GM18861 (cell line): ENCODE measurements around the gene PRPF8.
A peak's percentile ranks its signal among the peaks of the same experiment; 100 is the strongest.
"Not testable (repeated sequence)": the region's sequence is repeated elsewhere in the genome, so short reads cannot be mapped to it uniquely, and the experiment has no call there.

Experiments used
- ATAC-seq: cut with Tn5 transposase; IDR thresholded peaks from one replicate; pipeline ENCODE4 v1.9.1; 2021; ENCODE audit not compliant: unreplicated experiment

PRPF8 gene

DNA sequence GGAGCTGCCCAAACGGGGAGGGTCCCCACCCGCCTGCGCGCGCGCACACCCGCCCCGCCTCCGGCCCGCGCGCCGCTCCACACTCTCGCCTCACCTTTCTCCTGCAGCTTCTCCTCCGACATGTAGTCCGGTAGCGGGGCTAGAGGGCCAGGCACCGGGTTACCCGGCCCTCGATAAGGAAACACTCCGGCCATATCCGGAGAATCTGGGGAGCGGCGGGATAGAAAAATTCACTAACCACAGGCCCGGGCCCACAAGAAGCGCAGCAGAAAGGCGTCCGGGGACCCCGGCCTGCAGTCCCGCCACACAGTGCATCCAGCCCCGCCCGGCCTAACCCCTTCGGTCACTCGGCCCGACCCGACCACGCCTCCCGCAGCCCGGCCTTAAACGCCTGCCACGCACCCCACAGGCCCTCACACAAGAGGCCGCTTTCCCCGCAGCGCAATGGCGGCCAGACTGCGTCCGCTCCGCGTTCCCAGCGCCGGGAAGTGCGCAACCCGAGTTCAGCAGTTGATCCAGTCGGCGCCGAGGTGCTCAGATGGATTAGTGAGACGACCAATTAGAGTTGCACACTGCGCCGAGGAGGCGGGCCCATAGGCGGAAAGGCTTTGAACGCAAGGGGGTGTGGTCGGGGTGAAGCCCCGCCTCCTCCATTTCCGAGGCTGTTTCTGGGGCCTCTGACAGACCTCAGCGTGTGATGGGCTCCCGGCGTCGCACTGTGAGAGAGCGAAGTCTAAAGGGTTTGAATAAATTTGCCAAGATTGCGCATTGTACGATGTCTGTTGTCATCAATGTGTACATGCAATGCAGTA, at the start of gene PRPF8:
Gene PRPF8 (minus strand): TSS at position 490 of the 812 bp plus-strand sequence. CDS start 296 bp downstream, at position 194.
- ATAC-seq = peak; percentile 91

GRCh38 chr17:1733759-1734158, 49.1 kb upstream of the PRPF8 start:
- ATAC-seq = no peak

DNA sequence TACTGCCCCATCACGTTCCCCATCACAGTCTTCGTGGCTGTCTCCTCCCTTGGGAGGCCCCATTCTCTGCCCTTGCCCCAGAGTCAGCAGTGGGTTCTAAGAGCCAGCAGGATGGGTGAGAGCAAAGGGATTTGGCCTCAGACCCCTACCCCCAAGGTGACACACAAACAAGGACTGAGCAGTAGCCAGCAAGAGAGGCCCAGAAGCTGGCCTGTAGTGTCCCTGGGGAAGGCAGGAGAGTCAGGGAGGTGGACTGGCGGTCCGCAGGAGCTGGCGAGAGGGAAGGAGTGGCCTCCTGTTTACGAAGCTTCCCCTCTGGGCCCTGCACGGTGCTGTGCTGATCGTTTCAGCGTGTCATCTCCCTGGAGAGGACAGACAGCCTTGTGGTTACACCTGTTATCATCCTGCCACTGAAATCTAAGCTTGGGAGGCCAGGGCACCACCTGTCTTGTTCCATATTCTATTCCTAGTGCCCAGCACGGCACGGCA, 48.2 kb upstream of the PRPF8 start:
- no peak for ATAC-seq

DNA sequence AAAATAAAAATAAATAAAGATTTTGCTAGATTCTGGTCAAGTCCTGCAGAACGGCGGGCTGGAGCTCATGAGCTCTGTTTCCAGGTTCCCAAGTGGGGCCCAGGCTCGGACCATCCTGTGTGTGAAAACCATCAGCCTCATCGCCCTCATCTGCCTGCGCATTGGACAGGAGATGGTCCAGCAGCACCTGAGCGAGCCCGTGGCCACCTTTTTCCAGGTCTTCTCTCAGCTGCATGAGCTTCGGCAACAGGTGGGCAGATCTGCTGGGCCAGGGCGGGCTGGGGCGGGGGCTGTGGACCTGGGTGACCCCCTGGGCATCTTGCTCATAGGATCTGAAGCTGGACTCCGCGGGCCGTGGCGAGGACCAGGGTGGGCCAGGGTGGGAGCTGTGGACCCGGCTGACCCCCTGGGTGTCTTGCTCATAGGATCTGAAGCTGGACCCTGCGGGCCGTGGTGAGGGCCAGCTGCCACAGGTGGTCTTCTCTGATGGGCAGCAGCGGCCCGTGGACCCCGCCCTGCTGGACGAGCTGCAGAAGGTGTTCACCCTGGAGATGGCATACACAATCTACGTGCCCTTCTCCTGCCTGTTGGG, 47.7 kb upstream of the PRPF8 start:
- no peak for ATAC-seq

GRCh38 chr17:1731194-1731506, 46.5 kb upstream of the PRPF8 start:
- ATAC-seq = no peak

GRCh38 chr17:1730326-1731193, 45.9 kb upstream of the PRPF8 start:
- no peak for ATAC-seq

DNA sequence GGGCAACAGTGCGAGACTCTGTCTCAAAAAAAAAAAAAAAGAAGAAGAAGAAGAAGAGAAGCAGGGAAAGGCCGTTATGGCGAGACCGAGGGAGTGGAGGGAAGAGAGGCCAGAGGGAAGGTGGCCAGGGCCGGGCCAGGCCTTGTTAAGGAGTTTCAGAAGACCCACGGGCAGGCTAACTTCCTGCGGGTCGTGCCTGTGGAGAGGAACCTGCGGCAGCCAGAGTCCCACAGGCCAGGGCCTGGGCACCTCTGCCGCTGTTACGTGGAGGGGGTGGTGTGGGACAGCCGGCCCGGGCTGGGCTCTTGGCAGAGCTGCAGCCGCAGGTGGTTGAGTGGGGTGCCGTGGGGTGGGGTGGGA, 45.3 kb upstream of the PRPF8 start:
- ATAC-seq = no peak

- ATAC-seq = no peak
These were observed 43.4 kb upstream of the PRPF8 start for GRCh38 chr17:1727876-1728630.

DNA sequence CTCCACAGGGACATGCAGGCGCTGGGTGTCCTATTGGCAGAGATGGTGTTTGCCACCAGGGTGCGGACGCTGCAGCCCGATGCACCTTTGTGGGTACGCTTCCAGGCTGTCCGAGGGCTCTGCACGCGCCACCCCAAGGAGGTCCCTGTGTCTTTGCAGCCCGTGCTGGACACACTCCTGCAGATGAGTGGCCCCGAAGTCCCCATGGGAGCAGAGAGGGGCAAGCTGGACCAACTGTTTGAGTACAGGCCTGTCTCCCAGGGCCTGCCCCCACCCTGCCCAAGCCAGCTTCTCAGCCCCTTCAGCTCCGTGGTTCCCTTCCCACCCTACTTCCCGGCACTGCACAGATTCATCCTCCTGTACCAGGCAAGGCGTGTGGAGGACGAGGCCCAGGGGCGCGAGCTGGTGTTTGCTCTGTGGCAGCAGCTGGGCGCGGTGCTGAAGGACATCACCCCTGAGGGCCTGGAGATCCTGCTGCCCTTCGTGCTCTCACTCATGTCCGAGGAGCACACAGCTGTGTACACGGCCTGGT, 42.7 kb upstream of the PRPF8 start:
- no peak for ATAC-seq

DNA sequence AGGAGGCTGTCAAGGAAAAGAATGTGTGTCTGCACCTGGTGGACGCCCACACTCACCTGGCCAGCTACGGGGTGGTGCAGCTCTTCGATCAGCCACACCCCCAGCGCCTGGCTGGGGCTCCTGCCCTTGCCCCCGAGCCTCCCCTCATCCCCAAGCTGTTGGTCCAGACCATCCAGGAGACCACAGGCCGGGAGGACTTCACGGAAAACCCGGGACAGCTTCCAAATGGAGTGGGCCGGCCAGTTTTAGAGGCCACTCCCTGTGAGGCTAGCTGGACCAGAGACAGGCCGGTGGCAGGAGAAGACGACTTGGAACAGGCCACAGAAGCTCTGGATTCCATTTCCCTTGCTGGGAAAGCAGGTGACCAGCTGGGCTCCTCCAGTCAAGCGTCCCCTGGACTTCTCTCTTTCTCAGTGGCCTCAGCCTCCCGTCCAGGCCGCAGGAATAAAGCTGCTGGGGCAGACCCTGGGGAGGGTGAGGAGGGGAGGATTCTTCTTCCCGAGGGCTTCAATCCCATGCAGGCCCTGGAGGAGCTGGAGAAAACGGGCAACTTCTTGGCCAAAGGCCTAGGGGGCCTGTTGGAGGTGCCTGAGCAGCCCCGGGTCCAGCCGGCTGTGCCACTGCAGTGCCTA, 42.1 kb upstream of the PRPF8 start:
- no peak for ATAC-seq

DNA sequence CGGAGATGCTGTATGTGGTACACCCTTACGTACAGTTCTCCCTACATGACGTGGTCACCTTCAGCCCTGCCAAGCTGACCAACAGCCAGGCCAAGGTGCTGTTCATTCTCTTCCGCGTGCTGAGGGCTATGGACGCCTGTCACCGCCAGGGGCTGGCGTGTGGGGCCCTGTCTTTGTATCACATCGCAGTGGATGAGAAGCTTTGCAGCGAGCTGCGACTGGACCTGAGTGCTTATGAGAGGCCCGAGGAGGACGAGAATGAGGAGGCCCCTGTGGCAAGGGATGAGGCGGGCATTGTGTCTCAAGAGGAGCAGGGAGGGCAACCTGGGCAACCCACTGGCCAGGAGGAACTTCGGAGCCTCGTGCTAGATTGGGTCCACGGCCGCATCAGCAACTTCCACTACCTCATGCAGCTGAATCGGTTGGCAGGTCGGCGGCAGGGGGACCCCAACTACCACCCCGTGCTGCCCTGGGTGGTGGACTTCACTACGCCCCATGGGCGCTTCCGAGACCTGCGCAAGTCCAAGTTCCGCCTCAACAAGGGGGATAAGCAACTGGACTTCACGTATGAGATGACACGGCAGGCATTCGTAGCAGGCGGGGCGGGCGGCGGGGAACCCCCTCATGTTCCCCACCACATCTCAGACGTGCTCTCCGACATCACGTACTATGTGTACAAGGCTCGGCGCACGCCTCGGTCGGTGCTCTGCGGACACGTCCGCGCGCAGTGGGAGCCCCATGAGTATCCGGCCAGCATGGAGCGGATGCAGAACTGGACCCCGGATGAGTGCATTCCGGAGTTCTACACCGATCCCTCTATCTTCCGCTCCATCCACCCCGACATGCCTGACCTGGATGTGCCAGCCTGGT, 41.2 kb upstream of the PRPF8 start:
- no peak for ATAC-seq

GRCh38 chr17:1724869-1725641, 40.4 kb upstream of the PRPF8 start:
- ATAC-seq = peak; percentile 21

DNA sequence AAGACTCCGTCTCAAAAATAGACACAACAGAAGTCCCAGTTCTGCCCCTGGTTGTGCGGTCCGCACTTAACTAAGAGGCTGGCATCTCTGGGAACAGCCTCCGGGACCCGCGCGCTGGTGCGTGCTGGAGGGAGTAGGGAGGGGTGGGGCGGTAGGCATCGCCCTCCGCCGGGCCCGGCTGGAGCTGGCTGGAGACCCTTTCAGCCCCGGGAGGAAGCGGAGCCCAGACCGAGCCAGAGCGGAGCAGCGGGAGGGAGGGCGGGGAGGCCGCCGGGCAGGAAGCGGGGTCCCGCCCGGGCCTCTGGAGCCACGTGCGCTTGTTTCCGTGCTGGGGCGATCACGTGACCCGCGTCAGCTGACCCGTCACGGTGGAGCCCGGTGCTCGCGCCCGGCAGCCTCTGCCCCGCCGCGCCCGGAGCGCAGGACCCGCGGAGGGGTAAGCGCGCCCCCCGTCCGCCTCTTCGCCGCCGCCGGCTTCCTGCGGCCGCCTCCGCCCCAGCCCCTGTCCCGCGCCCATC, 39.7 kb upstream of the PRPF8 start, which contains the start of gene WDR81:
Gene WDR81 (plus strand): TSS at position 354 of the 518 bp plus-strand sequence. CDS start 256 bp downstream, outside the sequence.
- peak; percentile 39 for ATAC-seq

DNA sequence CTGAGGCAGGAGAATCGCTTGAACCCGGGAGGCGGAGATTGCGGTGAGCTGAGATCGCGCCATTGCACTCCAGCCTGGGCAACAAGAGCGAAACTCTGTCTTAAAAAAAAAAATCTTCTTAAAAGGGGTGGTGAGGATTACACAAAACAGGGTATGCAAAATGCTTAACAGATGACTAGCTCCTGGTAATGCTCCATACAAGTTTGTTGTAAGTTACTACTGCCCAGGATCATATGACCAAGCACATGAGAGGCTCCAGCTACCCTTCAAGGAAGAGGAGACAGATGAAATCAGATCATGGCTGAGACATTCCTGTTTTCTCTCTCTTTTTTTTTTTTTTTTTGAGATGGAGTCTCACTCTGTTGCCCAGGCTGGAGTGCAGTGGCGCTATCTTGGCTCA, 37.4 kb upstream of the PRPF8 start:
- ATAC-seq = not testable (repeated sequence)

- no peak for ATAC-seq
These were observed 36.3 kb upstream of the PRPF8 start for GRCh38 chr17:1720856-1721386.

- no peak for ATAC-seq
These were observed 33.9 kb upstream of the PRPF8 start for GRCh38 chr17:1718362-1719165.
